WERI-Rb-1 (cell line): Measurements from ENCODE around the gene TKTL1.

Experiments
- DNase-seq: peaks from one replicate; pipeline ENCODE4 v3.0.0-alpha.2; 2020
- H3K27ac ChIP-seq: fragments of 250-450 bp; sonication (Bioruptor Pico); 2 replicates; pipeline ENCODE4 v1.5.1; 2020; ENCODE audit warnings: mild to moderate bottlenecking, moderate library complexity
- H3K27me3 ChIP-seq: fragments of 250-450 bp; sonication (Bioruptor Pico); 2 replicates; pipeline ENCODE4 v1.5.1; 2021; ENCODE audit warnings: mild to moderate bottlenecking, low read depth, moderate library complexity; ENCODE audit not compliant: insufficient read depth, severe bottlenecking
- H3K36me3 ChIP-seq: fragments of 250-450 bp; sonication (Bioruptor Pico); 2 replicates; pipeline ENCODE4 v1.5.1; 2020; ENCODE audit warnings: mild to moderate bottlenecking, moderate library complexity
- H3K4me3 ChIP-seq: 2 replicates; pipeline ENCODE4 v1.5.1; 2011; ENCODE audit warnings: low read depth, mild to moderate bottlenecking, control low read depth, low read length
- H3K9me3 ChIP-seq: fragments of 250-450 bp; sonication (Bioruptor Pico); 2 replicates; pipeline ENCODE4 v1.5.1; 2021; ENCODE audit warnings: mild to moderate bottlenecking, moderate library complexity; ENCODE audit not compliant: severe bottlenecking
- TF ChIP-seq, protein P1 (sequence below): IDR thresholded peaks from 2 replicates; pipeline ENCODE4 v1.5.1; 2011; ENCODE audit warnings: low read depth, mild to moderate bottlenecking, control low read depth, inconsistent platforms, low read length

Gene TKTL1

DNA sequence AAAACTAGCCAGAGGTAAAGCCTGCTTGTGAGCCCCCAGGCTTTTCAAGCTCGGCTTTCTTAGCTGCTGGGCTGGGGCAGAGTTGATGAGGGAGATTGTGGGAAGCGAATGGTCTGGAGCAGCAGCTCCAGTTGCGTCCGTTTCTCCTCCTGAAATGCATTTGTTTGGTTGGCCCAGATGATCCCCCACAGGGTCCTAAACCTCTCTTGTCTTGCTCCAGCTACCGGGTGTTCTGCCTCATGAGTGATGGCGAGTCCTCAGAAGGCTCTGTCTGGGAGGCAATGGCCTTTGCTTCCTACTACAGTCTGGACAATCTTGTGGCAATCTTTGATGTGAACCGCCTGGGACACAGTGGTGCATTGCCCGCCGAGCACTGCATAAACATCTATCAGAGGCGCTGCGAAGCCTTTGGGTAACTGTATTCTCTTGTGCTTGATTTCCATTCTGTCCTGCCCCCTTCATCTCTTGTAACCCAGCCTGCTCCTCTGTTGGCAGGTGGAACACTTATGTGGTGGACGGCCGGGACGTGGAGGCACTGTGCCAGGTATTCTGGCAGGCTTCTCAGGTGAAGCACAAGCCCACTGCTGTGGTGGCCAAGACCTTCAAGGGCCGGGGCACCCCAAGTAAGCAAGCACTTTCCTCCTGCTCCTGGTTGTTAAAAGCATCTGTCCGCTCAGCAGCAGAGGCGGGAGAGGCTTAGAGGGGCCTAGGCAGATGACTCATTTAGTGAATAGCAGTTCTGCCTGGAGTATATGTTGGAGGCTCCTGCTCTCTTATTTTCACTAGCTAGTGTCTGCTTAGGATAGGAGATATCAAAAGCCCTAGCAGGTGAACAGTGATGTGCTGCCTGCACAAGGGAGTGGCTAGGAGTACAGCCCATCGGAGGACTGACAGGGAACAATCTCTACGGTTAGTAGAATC, 15.3 kb downstream of the TKTL1 start:
- H3K27ac ChIP-seq: no peak overlapping the region
- TF ChIP-seq, protein P1, sequence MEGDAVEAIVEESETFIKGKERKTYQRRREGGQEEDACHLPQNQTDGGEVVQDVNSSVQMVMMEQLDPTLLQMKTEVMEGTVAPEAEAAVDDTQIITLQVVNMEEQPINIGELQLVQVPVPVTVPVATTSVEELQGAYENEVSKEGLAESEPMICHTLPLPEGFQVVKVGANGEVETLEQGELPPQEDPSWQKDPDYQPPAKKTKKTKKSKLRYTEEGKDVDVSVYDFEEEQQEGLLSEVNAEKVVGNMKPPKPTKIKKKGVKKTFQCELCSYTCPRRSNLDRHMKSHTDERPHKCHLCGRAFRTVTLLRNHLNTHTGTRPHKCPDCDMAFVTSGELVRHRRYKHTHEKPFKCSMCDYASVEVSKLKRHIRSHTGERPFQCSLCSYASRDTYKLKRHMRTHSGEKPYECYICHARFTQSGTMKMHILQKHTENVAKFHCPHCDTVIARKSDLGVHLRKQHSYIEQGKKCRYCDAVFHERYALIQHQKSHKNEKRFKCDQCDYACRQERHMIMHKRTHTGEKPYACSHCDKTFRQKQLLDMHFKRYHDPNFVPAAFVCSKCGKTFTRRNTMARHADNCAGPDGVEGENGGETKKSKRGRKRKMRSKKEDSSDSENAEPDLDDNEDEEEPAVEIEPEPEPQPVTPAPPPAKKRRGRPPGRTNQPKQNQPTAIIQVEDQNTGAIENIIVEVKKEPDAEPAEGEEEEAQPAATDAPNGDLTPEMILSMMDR: no peak

DNA sequence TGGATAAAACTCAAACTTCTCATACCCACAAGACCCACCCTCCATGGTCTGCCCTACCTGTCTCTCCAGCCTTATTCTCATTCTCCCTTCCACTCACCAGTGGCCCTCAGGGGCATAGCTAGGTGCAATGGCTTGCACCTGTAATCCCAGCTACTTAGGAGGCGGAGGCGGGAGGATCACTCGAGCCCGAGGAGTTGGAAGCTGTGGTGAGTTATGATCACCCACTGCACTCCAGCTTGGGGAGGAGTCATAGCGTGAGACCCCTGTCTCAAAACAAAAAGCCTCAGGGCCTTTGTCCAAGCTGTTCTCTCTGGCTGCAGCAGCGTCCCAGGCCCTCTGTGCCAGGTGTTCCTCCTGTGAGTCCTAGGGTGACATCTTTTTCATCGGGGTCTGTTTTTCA, 16.5 kb downstream of the TKTL1 start:
- Histone ChIP-seq H3K36me3 (no peaks in the 10 kb centered on the region), H3K27ac (no peak overlapping the region), H3K9me3 (no peaks in the 10 kb centered on the region), H3K27me3 (no peaks in the 10 kb centered on the region), H3K4me3 (no peak overlapping the region)
- DNase-seq: no peak
- TF ChIP-seq, protein P1: no peak

More for the DNA sequence above, 15.3 kb downstream of the TKTL1 start:
- H3K4me3 ChIP-seq: no peak overlapping the region
- no peaks in the 10 kb centered on the region for H3K27me3 ChIP-seq
- DNase-seq: peak; percentile 27
- H3K36me3 ChIP-seq: no peaks in the 10 kb centered on the region
- no peaks in the 10 kb centered on the region for H3K9me3 ChIP-seq

DNA sequence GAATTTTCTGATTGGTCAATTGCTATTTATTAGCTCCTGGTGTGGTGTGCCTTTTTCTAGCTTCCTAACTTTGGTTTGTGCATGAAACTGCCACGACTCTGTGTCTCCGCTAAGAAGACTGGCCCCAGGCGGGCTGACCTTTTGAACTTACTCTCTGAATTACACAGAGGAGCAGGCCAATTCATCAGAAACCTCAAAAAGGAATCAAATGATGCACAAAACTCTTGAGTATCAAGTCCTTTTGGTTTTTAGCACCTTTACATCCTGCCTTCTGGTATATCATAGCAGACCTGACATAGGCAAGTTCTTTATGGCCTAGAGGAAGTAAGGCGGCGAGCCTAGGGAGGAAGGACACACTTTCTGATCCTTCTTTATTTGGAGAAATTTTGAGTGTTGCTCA, 17.6 kb downstream of the TKTL1 start:
- TF ChIP-seq, protein P1: no peak
- Histone ChIP-seq H3K27me3 (no peaks in the 10 kb centered on the region), H3K36me3 (no peaks in the 10 kb centered on the region), H3K4me3 (no peak overlapping the region), H3K9me3 (no peaks in the 10 kb centered on the region), H3K27ac (no peak overlapping the region)
- no peak for DNase-seq

DNA sequence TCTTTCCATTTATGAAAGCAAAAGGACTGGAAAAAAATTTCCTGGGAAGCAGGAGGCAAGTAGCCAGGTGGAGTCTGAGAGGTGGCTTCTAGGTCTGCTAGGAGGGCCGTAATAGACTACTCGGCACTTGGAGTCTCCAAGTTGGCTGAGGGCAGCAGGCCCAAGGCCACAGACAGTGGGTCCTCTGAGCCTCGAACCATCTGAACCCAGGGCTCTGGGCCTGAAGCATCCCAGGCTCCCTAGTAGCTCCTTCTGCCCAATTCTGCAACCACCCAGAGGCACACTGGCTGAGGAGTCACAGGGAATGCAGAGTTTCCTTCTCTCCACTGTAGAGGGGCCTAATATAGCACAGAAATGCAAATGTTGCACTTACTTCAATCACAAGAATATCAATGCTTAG, 19.8 kb downstream of the TKTL1 start:
- Histone ChIP-seq H3K27ac (no peak overlapping the region), H3K27me3 (no peaks in the 10 kb centered on the region), H3K4me3 (no peak overlapping the region), H3K36me3 (no peaks in the 10 kb centered on the region), H3K9me3 (no peaks in the 10 kb centered on the region)
- TF ChIP-seq, protein P1: no peak
- DNase-seq: no peak

DNA sequence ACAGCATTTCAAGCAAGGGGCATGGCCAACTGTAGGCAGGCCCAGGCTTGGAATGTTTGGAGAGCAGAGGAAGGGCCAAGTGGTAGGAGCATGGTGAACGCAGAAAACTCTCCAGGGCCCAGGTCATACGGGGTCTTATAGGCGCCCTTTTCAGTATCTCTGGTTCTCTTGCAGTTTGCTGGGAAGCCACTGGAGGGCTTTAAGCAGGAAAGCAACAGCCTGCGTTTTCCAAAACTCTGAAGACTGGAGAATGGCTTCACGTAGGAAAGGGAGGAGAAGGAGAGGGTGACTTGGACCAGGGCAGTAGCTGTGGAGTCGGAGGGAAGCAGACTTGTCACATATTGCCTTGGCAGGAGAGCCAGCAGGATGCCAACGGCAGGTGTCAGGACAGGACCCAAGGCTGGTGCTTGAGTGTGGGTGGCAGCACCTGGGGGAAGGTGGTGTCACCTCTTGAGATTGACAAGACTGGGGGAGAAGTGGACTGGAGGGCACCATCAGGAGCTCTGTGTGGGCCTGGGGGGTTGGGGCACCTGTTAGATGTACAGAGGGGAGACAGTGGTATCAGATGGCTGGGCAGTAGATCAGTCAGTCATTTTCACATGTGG, 21.9 kb downstream of the TKTL1 start:
- H3K36me3 ChIP-seq: no peaks in the 10 kb centered on the region
- H3K4me3 ChIP-seq: no peak overlapping the region
- H3K9me3 ChIP-seq: no peaks in the 10 kb centered on the region
- H3K27me3 ChIP-seq: peaks cover 2% of the 10 kb centered on the region
- TF ChIP-seq, protein P1: peak; percentile 62
- DNase-seq: peak; percentile 72
- no peak overlapping the region for H3K27ac ChIP-seq
